OCI-LY7 (cell line): ENCODE measurements around the gene MAN1C1.

Experiments used
- EZH2phosphoT487 ChIP-seq: fragments of 200-600 bp; sonication (generic); IDR thresholded peaks from 2 replicates; pipeline ENCODE4 v1.6.1; 2018; ENCODE audit warnings: low read depth, borderline replicate concordance, mild to moderate bottlenecking, mixed run types, antibody characterized with exemption, low read length, moderate library complexity, mixed read lengths
- TF ChIP-seq, protein P1 (sequence below): fragments of 200-600 bp; sonication (generic); conservative IDR thresholded peaks from 2 replicates; pipeline ENCODE4 v1.5.1; 2014; ENCODE audit warnings: mild to moderate bottlenecking, antibody characterized with exemption, low read length, moderate library complexity, mixed read lengths

DNA sequence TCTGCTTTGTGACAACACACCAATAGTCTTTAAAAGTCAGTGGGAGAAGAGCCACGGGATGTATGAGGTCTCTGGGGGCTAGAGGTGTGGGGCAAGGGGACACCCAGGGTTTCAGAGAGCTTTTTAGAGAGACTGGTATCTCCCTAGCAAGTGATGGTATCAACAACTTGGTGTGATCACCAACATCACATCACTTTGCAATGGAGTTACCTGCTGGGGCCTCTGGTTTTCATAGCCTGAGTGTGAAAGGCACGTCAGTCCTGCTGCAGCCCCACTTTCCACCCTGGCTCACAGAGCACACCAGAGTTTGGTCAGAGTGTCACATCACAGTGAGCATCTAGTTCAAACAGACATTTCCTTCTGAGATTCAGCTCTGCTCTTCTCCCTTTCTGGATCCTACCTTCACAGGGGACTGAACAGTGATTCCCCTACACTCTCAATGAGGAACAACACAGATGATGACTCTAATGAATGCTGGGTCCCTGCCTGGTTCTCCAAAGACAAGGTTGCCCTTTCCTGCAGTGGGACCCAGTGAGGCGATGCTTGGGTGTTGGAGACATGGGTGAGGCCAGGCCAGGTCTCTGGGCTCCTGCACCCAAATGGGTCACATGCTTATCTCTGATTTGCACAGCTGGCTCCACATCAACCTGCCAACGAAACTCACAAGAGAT is 2.0 kb upstream of the MAN1C1 start:
- TF ChIP-seq, protein P1, sequence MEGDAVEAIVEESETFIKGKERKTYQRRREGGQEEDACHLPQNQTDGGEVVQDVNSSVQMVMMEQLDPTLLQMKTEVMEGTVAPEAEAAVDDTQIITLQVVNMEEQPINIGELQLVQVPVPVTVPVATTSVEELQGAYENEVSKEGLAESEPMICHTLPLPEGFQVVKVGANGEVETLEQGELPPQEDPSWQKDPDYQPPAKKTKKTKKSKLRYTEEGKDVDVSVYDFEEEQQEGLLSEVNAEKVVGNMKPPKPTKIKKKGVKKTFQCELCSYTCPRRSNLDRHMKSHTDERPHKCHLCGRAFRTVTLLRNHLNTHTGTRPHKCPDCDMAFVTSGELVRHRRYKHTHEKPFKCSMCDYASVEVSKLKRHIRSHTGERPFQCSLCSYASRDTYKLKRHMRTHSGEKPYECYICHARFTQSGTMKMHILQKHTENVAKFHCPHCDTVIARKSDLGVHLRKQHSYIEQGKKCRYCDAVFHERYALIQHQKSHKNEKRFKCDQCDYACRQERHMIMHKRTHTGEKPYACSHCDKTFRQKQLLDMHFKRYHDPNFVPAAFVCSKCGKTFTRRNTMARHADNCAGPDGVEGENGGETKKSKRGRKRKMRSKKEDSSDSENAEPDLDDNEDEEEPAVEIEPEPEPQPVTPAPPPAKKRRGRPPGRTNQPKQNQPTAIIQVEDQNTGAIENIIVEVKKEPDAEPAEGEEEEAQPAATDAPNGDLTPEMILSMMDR: no peak
- no peak for TF ChIP-seq EZH2phosphoT487
